A172 (cell line): Measurements from ENCODE around the gene MMP17. TPM values are rescaled to one million over a fixed set of nuclear protein-coding genes. Genes with fewer than 3 reads are reported as not detected.
A peak's percentile ranks its signal among the peaks of the same experiment; 100 is the strongest.

Experiments used
- DNase-seq: peaks from one replicate; pipeline ENCODE4 v3.0.0-alpha.2; 2015; ENCODE audit warnings: low spot score
- total RNA-seq: library from RNA; depleted of rRNA; stranded (reverse); fragments of >200 nt; shearing (Covaris generic); gene quantifications from 2 replicates; pipeline ENCODE4 v1.2.3, GENCODE V29; 2014

The MMP17 gene
- total RNA-seq, 1 experiment from 2014 or later: 3.7 TPM

- no peak for DNase-seq
Observed at GRCh38 chr12:131848753-131849152, 20.6 kb downstream of the MMP17 start.

- no peak for DNase-seq
Observed at GRCh38 chr12:131849700-131850553, 21.7 kb downstream of the MMP17 start.

GRCh38 chr12:131850856-131851559, 22.8 kb downstream of the MMP17 start:
- DNase-seq: no peak

- DNase-seq: peak; percentile 30
Observed at GRCh38 chr12:131851741-131852550, 23.8 kb downstream of the MMP17 start.

GRCh38 chr12:131852551-131853299, 24.5 kb downstream of the MMP17 start:
- peak; percentile 72 for DNase-seq

- no peak for DNase-seq
Observed at GRCh38 chr12:131853832-131854797, 25.9 kb downstream of the MMP17 start.

GRCh38 chr12:131854861-131855476, 26.8 kb downstream of the MMP17 start:
- no peak for DNase-seq

GRCh38 chr12:131855521-131856142, 27.4 kb downstream of the MMP17 start:
- DNase-seq: no peak

- DNase-seq: no peak
Observed at GRCh38 chr12:131856366-131857097, 28.3 kb downstream of the MMP17 start.

GRCh38 chr12:131857908-131858850, 30.0 kb downstream of the MMP17 start:
- DNase-seq: no peak

GRCh38 chr12:131860472-131861260, 32.5 kb downstream of the MMP17 start:
- DNase-seq: peak; percentile 83

- DNase-seq: no peak
Observed at GRCh38 chr12:131861261-131862083, 33.3 kb downstream of the MMP17 start.

GRCh38 chr12:131862084-131862441, 33.9 kb downstream of the MMP17 start:
- DNase-seq: no peak

GRCh38 chr12:131862600-131862993, 34.4 kb downstream of the MMP17 start:
- no peak for DNase-seq

GRCh38 chr12:131862994-131863710, 35.0 kb downstream of the MMP17 start:
- no peak for DNase-seq
